Hepatocyte (in vitro differentiated cells): ENCODE data around the gene FRS2. TPM values are rescaled to one million over a fixed set of nuclear protein-coding genes. Genes with fewer than 3 reads are reported as not detected.
A peak's percentile ranks its signal among the peaks of the same experiment; 100 is the strongest.

Source experiments
- DNase-seq: peaks from one replicate; pipeline ENCODE4 v3.0.0-alpha.2; 2016; ENCODE audit warnings: low spot score
- H2AFZ ChIP-seq: fragments of 200-600 bp; sonication (generic); 2 replicates; pipeline ENCODE4 v1.6.0; 2016; ENCODE audit warnings: antibody characterized with exemption, mild to moderate bottlenecking
- H3K27ac ChIP-seq: fragments of 200-600 bp; sonication (generic); 2 replicates; pipeline ENCODE4 v1.5.1; 2016; ENCODE audit warnings: mild to moderate bottlenecking
- H3K27me3 ChIP-seq: fragments of 200-600 bp; sonication (generic); 2 replicates; pipeline ENCODE4 v1.6.1; 2016
- H3K36me3 ChIP-seq: fragments of 200-600 bp; sonication (generic); replicated peaks from 2 replicates; pipeline ENCODE4 v1.5.1; 2016; ENCODE audit warnings: low read depth; ENCODE audit not compliant: insufficient read depth
- H3K4me1 ChIP-seq: fragments of 200-600 bp; sonication (generic); 2 replicates; pipeline ENCODE4 v1.5.1; 2016; ENCODE audit warnings: mild to moderate bottlenecking, moderate library complexity; ENCODE audit not compliant: insufficient read depth
- H3K4me2 ChIP-seq: fragments of 200-600 bp; sonication (generic); 2 replicates; pipeline ENCODE4 v1.6.0; 2016
- H3K4me3 ChIP-seq: fragments of 200-600 bp; sonication (generic); 2 replicates; pipeline ENCODE4 v1.5.1; 2016; ENCODE audit warnings: mild to moderate bottlenecking
- H3K79me2 ChIP-seq: fragments of 200-600 bp; sonication (generic); 2 replicates; pipeline ENCODE4 v1.6.0; 2017; ENCODE audit warnings: mild to moderate bottlenecking
- H3K9me2 ChIP-seq: fragments of 200-600 bp; sonication (generic); replicated peaks from 2 replicates; pipeline ENCODE4 v1.6.0; 2017; ENCODE audit warnings: mild to moderate bottlenecking; ENCODE audit not compliant: insufficient read depth
- H3K9me3 ChIP-seq: fragments of 200-600 bp; sonication (generic); 2 replicates; pipeline ENCODE4 v1.5.1; 2016; ENCODE audit warnings: low read depth, mild to moderate bottlenecking
- H4K20me1 ChIP-seq: fragments of 200-600 bp; sonication (generic); 2 replicates; pipeline ENCODE4 v1.6.0; 2016; ENCODE audit warnings: mild to moderate bottlenecking; ENCODE audit not compliant: insufficient read depth, poor library complexity, severe bottlenecking
- CTCF ChIP-seq: fragments of 200-600 bp; sonication (generic); IDR thresholded peaks from 2 replicates; pipeline ENCODE4 v1.5.1; 2016; ENCODE audit warnings: antibody characterized with exemption, mild to moderate bottlenecking; ENCODE audit not compliant: poor library complexity
- EZH2 ChIP-seq: fragments of 200-600 bp; sonication (generic); IDR thresholded peaks from 2 replicates; pipeline ENCODE4 v1.6.1; 2016; ENCODE audit warnings: antibody characterized with exemption, mild to moderate bottlenecking, borderline replicate concordance
- EZH2phosphoT487 ChIP-seq: fragments of 200-600 bp; sonication (generic); IDR thresholded peaks from one replicate; pipeline ENCODE4 v1.6.1; 2018; ENCODE audit warnings: antibody characterized with exemption, mild to moderate bottlenecking, low read depth, moderate library complexity; ENCODE audit not compliant: unreplicated experiment, severe bottlenecking
- WGBS: methylation state at CpG from one replicate; pipeline ENCODE4 v1.1.6; 2016; ENCODE audit warnings: low lambda C conversion rate; ENCODE audit errors: missing lambda C conversion rate; 5-methylcytosine and 5-hydroxymethylcytosine counted together
- polyA plus RNA-seq: library from polyadenylated mRNA; unstranded; fragments of >200 nt; fragmentation: Nextera tagmentation; extraction: Ambion mirVana; gene quantifications from 2 replicates; pipeline ENCODE4 v1.2.1, GENCODE V29; 2016
- total RNA-seq: library from RNA; depleted of rRNA; stranded (reverse); fragments of >200 nt; gene quantifications from 2 replicates; pipeline ENCODE4 v1.2.3, GENCODE V29; 2014

FRS2 gene
- total and polyA plus RNA-seq, 2 experiments from 2014 or later, result 14.7 to 76.4 TPM

- H3K79me2 ChIP-seq, result no peaks in the 10 kb centered on the region
Measured at GRCh38 chr12:69433653-69434052, 36.5 kb upstream of the FRS2 start.

GRCh38 chr12:69435644-69436043 is 34.5 kb upstream of the FRS2 start:
- peaks cover 5% of the 10 kb centered on the region for H3K4me1 ChIP-seq
- TF ChIP-seq EZH2 (no peak), CTCF (no peak), EZH2phosphoT487 (no peak)
- 94% methylated on average over 1 of the region's 1 CpG for WGBS
- H2AFZ ChIP-seq, result peak overlapping the region; percentile 28
- DNase-seq, result no peak
- H4K20me1 ChIP-seq, result no peaks in the 10 kb centered on the region
- no peaks in the 10 kb centered on the region for H3K9me3 ChIP-seq
- H3K9me2 ChIP-seq, result no peaks in the 10 kb centered on the region
- no peaks in the 10 kb centered on the region for H3K79me2 ChIP-seq
- H3K27me3 ChIP-seq, result no peaks in the 10 kb centered on the region
- H3K27ac ChIP-seq, result no peak overlapping the region
- H3K4me3 ChIP-seq, result no peak overlapping the region
- no peaks in the 10 kb centered on the region for H3K36me3 ChIP-seq
- H3K4me2 ChIP-seq, result no peak overlapping the region

More at GRCh38 chr12:69433653-69434052, 36.5 kb upstream of the FRS2 start:
- Histone ChIP-seq H3K36me3 (no peaks in the 10 kb centered on the region), H3K9me2 (no peaks in the 10 kb centered on the region), H3K4me2 (no peak overlapping the region), H3K9me3 (no peaks in the 10 kb centered on the region), H4K20me1 (no peaks in the 10 kb centered on the region), H3K27me3 (no peaks in the 10 kb centered on the region), H3K4me1 (no peaks in the 10 kb centered on the region), H2AFZ (no peak overlapping the region), H3K27ac (no peak overlapping the region), H3K4me3 (no peak overlapping the region)
- no peak for DNase-seq
- 92% methylated on average over 3 of the region's 3 CpGs for WGBS
- no peak for TF ChIP-seq EZH2phosphoT487

GRCh38 chr12:69437073-69437472 is 33.1 kb upstream of the FRS2 start:
- no peak for TF ChIP-seq EZH2phosphoT487
- TF ChIP-seq CTCF, result no peak
- no peak for TF ChIP-seq EZH2
- no peak for DNase-seq
- H3K9me3 ChIP-seq, result no peaks in the 10 kb centered on the region
- 62% methylated on average over 2 of the region's 2 CpGs for WGBS
- no peak overlapping the region for H3K27ac ChIP-seq
- H3K9me2 ChIP-seq, result no peaks in the 10 kb centered on the region
- no peaks in the 10 kb centered on the region for H3K79me2 ChIP-seq
- H3K27me3 ChIP-seq, result no peaks in the 10 kb centered on the region
- H3K4me2 ChIP-seq, result no peak overlapping the region
- H3K4me1 ChIP-seq, result peaks cover 7% of the 10 kb centered on the region
- H2AFZ ChIP-seq, result no peak overlapping the region
- no peaks in the 10 kb centered on the region for H3K36me3 ChIP-seq
- H3K4me3 ChIP-seq, result no peak overlapping the region
- H4K20me1 ChIP-seq, result no peaks in the 10 kb centered on the region

GRCh38 chr12:69438539-69438938 is 31.6 kb upstream of the FRS2 start:
- 65% methylated on average over 3 of the region's 3 CpGs for WGBS
- no peak overlapping the region for H3K27ac ChIP-seq

More at GRCh38 chr12:69438539-69438938, 31.6 kb upstream of the FRS2 start:
- Histone ChIP-seq H3K4me3 (no peak overlapping the region), H3K4me2 (no peak overlapping the region), H3K36me3 (no peaks in the 10 kb centered on the region), H3K27me3 (no peaks in the 10 kb centered on the region), H2AFZ (no peak overlapping the region), H4K20me1 (no peaks in the 10 kb centered on the region), H3K9me2 (no peaks in the 10 kb centered on the region), H3K9me3 (no peaks in the 10 kb centered on the region), H3K79me2 (no peaks in the 10 kb centered on the region), H3K4me1 (peaks cover 7% of the 10 kb centered on the region)
- DNase-seq, result no peak
- TF ChIP-seq CTCF (no peak), EZH2phosphoT487 (no peak)
